Hematopoietic multipotent progenitor cell treated with erythropoietin and hydrocortisone succinate and interleukin-3 and kit ligand, for 4 days (in vitro differentiated cells): ENCODE results near the gene DEAF1.

Experiments
- DNase-seq: peaks from one replicate; pipeline ENCODE4 v3.0.0-alpha.2; 2015

DEAF1 gene

GRCh38 chr11:620935-621814 lies 73.8 kb downstream of the DEAF1 start:
- no peak for DNase-seq

- DNase-seq: no peak
These were observed 74.8 kb downstream of the DEAF1 start for GRCh38 chr11:620201-620600.

- no peak for DNase-seq
These were observed 75.4 kb downstream of the DEAF1 start for GRCh38 chr11:619628-620050.

DNA sequence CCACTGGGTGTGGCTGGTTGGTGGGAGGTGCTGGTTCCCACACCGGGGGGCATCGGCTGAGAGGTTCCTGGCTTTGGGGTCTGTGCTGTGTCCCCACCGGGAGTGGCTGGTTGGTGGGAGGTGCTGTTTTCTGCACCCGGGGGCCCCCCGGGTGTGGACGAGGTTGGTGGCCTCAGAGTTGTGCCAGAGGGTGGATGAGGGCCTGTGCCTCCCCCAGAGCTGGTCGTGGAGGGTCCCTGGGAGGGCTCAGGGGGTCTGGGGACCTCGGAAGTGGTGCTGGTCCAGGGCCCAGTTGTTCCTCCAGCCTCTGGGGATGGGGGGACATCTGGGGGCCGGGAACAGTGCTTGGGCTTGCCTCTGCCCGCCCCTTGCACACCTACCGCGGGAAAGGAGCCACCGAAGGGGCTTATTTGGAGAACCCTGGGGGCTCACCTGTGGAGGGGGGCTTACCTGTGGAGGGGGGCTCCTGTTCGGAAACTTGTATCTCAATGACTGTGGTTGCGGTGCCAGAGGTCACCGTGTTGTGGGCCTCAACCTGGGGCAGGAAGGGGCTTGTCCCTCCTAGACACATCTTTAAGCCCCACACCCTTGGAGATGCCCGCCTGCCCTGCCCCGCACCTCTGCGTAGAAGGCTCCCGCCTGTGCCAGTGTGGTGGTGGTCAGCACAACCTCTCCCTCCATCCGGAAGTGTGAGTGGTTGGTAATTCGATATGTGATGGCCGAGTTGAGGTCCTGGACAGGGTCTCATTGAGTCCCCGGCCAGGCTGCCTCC lies 76.0 kb downstream of the DEAF1 start:
- no peak for DNase-seq

DNA sequence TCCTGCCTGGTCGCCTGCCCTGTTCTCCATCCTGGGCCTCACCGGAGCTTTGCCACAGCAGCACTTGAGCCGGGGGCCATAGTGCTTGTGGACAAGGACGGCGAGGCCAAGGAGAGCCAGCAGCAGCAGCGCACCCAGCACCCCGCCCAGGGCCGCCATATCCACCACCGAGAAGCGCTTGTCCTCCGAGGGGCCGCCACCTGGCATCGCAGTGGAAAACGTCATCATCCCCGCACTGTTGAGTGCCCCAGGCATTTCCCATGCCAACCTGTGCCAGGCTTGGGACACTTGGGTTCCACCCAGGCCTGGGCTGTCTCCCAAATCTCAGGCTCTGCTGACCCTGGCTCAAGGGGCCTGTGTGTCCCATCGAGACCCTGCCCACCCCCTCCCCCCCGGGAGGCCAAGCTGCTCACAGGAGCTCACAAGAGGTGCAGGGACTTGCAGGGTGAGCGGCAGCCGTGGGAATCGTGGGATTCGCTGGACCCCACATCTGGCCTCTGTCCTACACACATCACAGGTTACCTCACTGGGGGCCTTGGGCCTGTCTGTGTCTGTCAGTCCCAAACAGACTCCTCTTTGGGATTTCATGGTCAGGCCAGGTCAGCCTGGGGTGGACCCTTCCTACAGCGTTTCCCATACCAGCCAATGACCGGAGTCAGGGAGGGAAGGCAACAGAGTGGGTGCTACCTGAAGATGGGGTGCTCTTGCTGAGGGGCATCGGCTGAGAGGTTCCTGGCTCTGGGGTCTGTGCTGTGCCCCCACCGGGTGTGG lies 76.9 kb downstream of the DEAF1 start:
- no peak for DNase-seq

GRCh38 chr11:617199-617911 lies 77.7 kb downstream of the DEAF1 start:
- no peak for DNase-seq

DNA sequence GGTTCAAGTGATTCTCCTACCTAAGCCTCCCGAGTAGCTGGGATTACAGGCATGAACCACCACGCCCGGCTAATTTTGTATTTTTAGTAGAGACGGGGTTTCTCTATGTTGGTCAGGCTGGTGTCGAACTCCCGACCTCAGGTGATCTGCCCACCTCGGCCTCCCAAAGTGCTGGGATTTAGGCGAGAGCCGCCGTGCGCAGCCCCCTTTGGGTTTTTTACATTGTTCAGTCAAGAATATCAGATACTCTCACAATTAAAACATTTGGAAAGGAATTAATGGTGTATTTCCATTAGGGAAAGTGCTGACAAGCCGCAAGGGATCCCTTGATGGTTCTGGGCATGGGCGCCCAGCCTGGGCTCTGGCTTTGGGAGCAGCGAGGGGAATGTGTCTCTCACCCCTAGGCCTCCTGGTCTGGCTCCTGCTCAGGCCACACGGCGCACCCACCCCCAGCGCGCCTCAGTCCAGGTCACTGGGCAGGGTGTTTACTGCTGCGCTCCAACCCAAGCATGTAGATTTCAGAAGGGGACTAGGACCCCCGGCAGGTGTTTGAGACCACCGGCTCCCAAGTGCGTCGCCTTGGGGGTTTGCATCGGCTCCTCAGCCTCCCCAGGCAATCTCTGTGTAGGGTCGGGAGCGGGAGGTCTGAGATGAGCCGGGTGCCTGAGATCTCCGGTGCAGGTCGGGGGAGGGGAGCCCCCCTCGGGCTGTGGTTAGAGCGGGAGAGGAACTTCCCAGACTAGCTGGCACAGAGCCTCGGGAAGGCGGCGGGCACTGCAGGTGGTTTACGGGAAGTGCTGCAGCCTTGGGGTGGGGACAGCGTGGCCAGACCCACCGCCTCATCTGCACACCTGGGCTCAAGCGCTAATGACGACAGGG lies 78.5 kb downstream of the DEAF1 start:
- peak; percentile 40 for DNase-seq

DNA sequence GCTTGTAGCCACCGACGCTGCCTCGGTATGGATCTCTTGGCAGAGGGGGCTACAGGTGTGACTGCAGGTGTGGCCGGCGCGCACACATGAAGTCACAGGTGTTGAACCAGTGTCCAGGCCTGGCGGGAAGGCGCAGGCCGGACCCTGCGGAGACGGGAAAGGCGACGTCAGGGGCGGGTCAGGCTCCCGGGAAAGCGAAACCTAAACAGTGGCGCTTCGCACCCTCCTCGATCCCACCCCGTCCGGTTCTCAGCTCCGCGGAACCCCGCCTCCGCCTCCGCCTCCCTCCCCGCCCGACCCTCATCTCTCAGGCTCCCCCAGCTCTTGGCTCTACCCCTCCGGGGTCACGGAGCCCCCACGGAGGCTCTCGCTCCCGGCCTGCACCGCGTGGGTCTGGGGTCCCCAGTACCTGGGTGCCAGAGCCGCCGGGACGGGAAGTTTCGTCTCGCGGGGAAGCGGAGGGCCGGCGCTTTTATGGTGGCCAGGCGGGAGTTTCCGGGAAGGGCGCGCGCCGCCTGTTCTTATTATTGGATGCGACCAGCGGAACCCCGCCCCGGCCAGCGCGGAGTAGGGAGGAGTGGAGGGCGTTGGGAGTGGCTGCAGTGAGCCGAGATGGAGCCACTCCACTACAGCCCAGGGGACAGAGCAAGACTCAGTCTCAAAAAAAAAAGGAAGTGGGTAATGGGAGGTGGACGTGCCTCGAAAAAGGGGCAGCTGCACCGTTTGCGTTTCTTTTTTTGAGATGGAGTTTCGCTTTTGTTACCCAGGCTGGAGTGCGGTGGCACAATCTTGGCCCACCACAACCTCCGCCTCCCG lies 79.3 kb downstream of the DEAF1 start, which contains the start of gene IRF7:
Gene IRF7, minus strand, starts transcription at position 447 of the 816 bp plus-strand sequence. CDS start 586 bp downstream, outside the sequence.
- DNase-seq: peak; percentile 98

- DNase-seq: peak; percentile 25
These were observed 80.2 kb downstream of the DEAF1 start for GRCh38 chr11:614623-615503.

DNA sequence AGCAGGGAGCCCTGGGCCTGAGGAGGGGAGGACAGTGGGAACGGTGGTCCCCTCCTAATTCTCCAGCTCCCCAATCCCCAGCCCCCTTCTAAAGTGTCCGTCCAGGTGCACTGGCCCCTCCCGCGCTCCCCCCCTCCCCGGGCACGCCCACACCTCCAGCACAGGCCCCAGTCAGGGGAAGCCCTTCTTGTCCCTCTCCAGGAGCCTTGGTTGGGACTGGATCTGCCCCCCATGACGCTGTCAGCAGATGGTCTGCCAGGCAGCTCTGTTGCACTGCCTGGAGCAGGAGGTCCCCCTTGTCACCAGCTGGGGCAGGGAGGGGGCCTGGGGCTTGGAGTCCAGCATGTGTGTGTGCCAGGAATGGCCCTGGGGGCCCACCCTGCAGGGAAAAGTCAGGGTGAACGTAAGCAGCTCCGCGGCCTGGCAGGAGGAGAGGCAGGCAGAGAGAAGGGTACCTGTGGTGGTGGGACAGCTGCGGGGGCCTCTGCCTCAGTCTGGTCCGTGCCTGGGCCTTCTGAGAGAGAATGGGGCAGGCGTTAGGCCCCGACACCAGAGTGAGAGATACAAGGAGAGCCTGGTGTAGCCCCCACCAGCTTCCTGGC lies 80.9 kb downstream of the DEAF1 start:
- no peak for DNase-seq

- peak; percentile 81 for DNase-seq
These were observed 81.6 kb downstream of the DEAF1 start for GRCh38 chr11:613369-613968.

DNA sequence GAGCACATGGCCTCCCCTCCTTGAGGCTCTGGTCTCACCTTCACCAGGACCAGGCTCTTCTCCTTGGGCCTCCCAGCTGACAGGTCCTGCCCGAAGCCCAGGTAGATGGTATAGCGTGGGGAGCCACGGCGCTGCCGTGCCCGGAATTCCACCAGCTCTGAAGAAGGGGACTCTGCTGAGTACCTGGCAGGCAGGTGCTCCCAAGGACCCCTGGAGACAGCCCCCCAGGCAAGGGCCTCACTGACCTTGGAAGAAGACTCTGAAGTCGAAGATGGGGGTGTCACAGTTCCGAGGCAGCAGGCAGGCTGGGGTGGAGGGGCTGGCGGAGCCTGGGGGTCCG lies 82.1 kb downstream of the DEAF1 start:
- no peak for DNase-seq

GRCh38 chr11:612201-612960 lies 82.6 kb downstream of the DEAF1 start:
- DNase-seq: peak; percentile 67

GRCh38 chr11:611001-611996 lies 83.7 kb downstream of the DEAF1 start:
- DNase-seq: no peak

DNA sequence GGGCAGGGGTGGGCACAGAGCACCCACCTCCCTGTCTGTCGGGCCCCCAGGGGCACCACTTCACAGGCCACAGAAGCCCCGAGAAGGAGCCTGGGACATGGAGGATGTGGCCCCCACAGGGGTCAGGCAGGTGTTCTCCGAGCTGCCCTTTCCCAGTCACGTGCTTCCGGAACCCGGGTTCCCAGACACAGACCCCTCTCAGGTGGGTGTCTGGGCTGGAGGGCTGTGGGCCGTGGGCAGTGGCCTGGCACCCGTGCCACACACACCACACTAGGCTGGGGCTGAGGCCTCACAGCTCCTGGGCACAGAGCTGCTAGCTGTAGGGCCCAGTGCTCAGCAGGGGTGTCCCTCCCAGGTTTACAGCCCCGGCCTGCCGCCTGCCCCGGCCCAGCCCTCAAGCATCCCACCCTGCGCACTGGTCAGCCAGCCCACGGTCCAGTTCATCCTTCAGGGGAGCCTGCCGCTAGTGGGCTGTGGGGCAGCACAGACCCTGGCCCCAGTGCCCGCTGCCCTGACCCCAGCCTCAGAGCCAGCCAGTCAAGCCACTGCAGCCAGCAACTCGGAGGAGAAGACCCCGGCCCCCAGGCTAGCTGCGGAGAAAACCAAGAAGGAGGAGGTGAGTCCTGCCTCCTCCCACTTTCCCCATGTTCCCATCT lies 84.7 kb downstream of the DEAF1 start:
- no peak for DNase-seq

GRCh38 chr11:609341-609811 lies 85.6 kb downstream of the DEAF1 start:
- DNase-seq: no peak
